ENCODE measurements around the gene RUBCN.
"Not testable (repeated sequence)": the region's sequence is repeated elsewhere in the genome, so short reads cannot be mapped to it uniquely, and the experiment has no call there.

RUBCN gene

GRCh38 chr3:197737319-197737649 lies 580 bp upstream of the RUBCN start:
- peak overlapping the region; percentile 77 to 79 for H3K9ac ChIP-seq (ENCODE audit: low read depth in 1 of 2, low read length in 2 of 2)
- H3K27me3 ChIP-seq (ENCODE audit: control insufficient read depth in 1 of 2, insufficient read depth in 2 of 2, low read length in 2 of 2): no peaks in the 10 kb centered on the region
- peak overlapping the region; percentile 86 to 91 for H3K4me3 ChIP-seq (ENCODE audit: low read depth in 1 of 2, low read length in 2 of 2)
- peaks cover 19 to 28% of the 10 kb centered on the region in 2 donors for H3K4me1 ChIP-seq (ENCODE audit: control insufficient read depth in 1 of 2, insufficient read depth in 2 of 2, low read length in 2 of 2)
- peak overlapping the region; percentile 43 for H3K27ac ChIP-seq (ENCODE audit: low read depth, low read length)
- no peaks in the 10 kb centered on the region for H3K9me3 ChIP-seq (ENCODE audit: control insufficient read depth in 1 of 2, low read length in 2 of 2)
- no peaks in the 10 kb centered on the region for H3K36me3 ChIP-seq (ENCODE audit: control insufficient read depth in 1 of 2, insufficient read depth in 2 of 2, low read length in 2 of 2)

- peak overlapping the region; percentile 96 to 97 for H3K4me3 ChIP-seq (ENCODE audit: low read depth in 1 of 2, low read length in 2 of 2)
- peak overlapping the region; percentile 68 to 73 for H3K9ac ChIP-seq (ENCODE audit: low read depth in 1 of 2, low read length in 2 of 2)
- H3K9me3 ChIP-seq (ENCODE audit: control insufficient read depth in 1 of 2, low read length in 2 of 2): no peaks in the 10 kb centered on the region
- H3K36me3 ChIP-seq (ENCODE audit: control insufficient read depth in 1 of 2, insufficient read depth in 2 of 2, low read length in 2 of 2): no peaks in the 10 kb centered on the region
- H3K27me3 ChIP-seq (ENCODE audit: control insufficient read depth in 1 of 2, insufficient read depth in 2 of 2, low read length in 2 of 2): no peaks in the 10 kb centered on the region
- peak overlapping the region; percentile 43 for H3K27ac ChIP-seq (ENCODE audit: low read depth, low read length)
- H3K4me1 ChIP-seq (ENCODE audit: control insufficient read depth in 1 of 2, insufficient read depth in 2 of 2, low read length in 2 of 2): peaks cover 19 to 28% of the 10 kb centered on the region in 2 donors
These were observed 654 bp downstream of the RUBCN start for GRCh38 chr3:197736010-197736490.

- Histone ChIP-seq H3K4me3 (ENCODE audit: low read depth in 1 of 2, low read length in 2 of 2) (peak overlapping the region in 1 of 2 donors; percentile 96), H3K4me1 (ENCODE audit: control insufficient read depth in 1 of 2, insufficient read depth in 2 of 2, low read length in 2 of 2) (peaks cover 19 to 28% of the 10 kb centered on the region in 2 donors), H3K36me3 (ENCODE audit: control insufficient read depth in 1 of 2, insufficient read depth in 2 of 2, low read length in 2 of 2) (no peaks in the 10 kb centered on the region), H3K27me3 (ENCODE audit: control insufficient read depth in 1 of 2, insufficient read depth in 2 of 2, low read length in 2 of 2) (no peaks in the 10 kb centered on the region), H3K27ac (ENCODE audit: low read depth, low read length) (no peak overlapping the region), H3K9me3 (ENCODE audit: control insufficient read depth in 1 of 2, low read length in 2 of 2) (no peaks in the 10 kb centered on the region), H3K9ac (ENCODE audit: low read depth in 1 of 2, low read length in 2 of 2) (no peak overlapping the region)
These were observed 1.9 kb downstream of the RUBCN start for GRCh38 chr3:197734667-197735318.

- H3K27ac ChIP-seq (ENCODE audit: low read depth, low read length): no peak overlapping the region
- H3K9ac ChIP-seq (ENCODE audit: low read depth in 1 of 2, low read length in 2 of 2): no peak overlapping the region
- no peak overlapping the region for H3K4me3 ChIP-seq (ENCODE audit: low read depth in 1 of 2, low read length in 2 of 2)
- H3K9me3 ChIP-seq (ENCODE audit: control insufficient read depth in 1 of 2, low read length in 2 of 2): no peaks in the 10 kb centered on the region
- H3K27me3 ChIP-seq (ENCODE audit: control insufficient read depth in 1 of 2, insufficient read depth in 2 of 2, low read length in 2 of 2): no peaks in the 10 kb centered on the region
- no peaks in the 10 kb centered on the region for H3K36me3 ChIP-seq (ENCODE audit: control insufficient read depth in 1 of 2, insufficient read depth in 2 of 2, low read length in 2 of 2)
- peaks cover 19 to 28% of the 10 kb centered on the region in 2 donors for H3K4me1 ChIP-seq (ENCODE audit: control insufficient read depth in 1 of 2, insufficient read depth in 2 of 2, low read length in 2 of 2)
These were observed 3.7 kb downstream of the RUBCN start for GRCh38 chr3:197733042-197733441.

GRCh38 chr3:197731483-197731882 lies 5.2 kb downstream of the RUBCN start:
- H3K9me3 ChIP-seq (ENCODE audit: control insufficient read depth in 1 of 2, low read length in 2 of 2); H3K27ac ChIP-seq (ENCODE audit: low read depth, low read length); H3K9ac ChIP-seq (ENCODE audit: low read depth in 1 of 2, low read length in 2 of 2); H3K4me3 ChIP-seq (ENCODE audit: low read depth in 1 of 2, low read length in 2 of 2); H3K36me3 ChIP-seq (ENCODE audit: control insufficient read depth in 1 of 2, insufficient read depth in 2 of 2, low read length in 2 of 2); H3K27me3 ChIP-seq (ENCODE audit: control insufficient read depth in 1 of 2, insufficient read depth in 2 of 2, low read length in 2 of 2): not testable (repeated sequence)
- peaks cover 14 to 19% of the 10 kb centered on the region in 2 donors for H3K4me1 ChIP-seq (ENCODE audit: control insufficient read depth in 1 of 2, insufficient read depth in 2 of 2, low read length in 2 of 2)

GRCh38 chr3:197730770-197731169 lies 5.9 kb downstream of the RUBCN start:
- H3K27ac ChIP-seq (ENCODE audit: low read depth, low read length); H3K4me3 ChIP-seq (ENCODE audit: low read depth in 1 of 2, low read length in 2 of 2); H3K36me3 ChIP-seq (ENCODE audit: control insufficient read depth in 1 of 2, insufficient read depth in 2 of 2, low read length in 2 of 2); H3K9ac ChIP-seq (ENCODE audit: low read depth in 1 of 2, low read length in 2 of 2); H3K27me3 ChIP-seq (ENCODE audit: control insufficient read depth in 1 of 2, insufficient read depth in 2 of 2, low read length in 2 of 2); H3K9me3 ChIP-seq (ENCODE audit: control insufficient read depth in 1 of 2, low read length in 2 of 2): not testable (repeated sequence)
- H3K4me1 ChIP-seq (ENCODE audit: control insufficient read depth in 1 of 2, insufficient read depth in 2 of 2, low read length in 2 of 2): peaks cover 14 to 15% of the 10 kb centered on the region in 2 donors

- no peaks in the 10 kb centered on the region for H3K36me3 ChIP-seq (ENCODE audit: control insufficient read depth in 1 of 2, insufficient read depth in 2 of 2, low read length in 2 of 2)
- no peak overlapping the region for H3K4me3 ChIP-seq (ENCODE audit: low read depth in 1 of 2, low read length in 2 of 2)
- H3K27me3 ChIP-seq (ENCODE audit: control insufficient read depth in 1 of 2, insufficient read depth in 2 of 2, low read length in 2 of 2): no peaks in the 10 kb centered on the region
- peaks cover 9 to 10% of the 10 kb centered on the region in 2 donors for H3K4me1 ChIP-seq (ENCODE audit: control insufficient read depth in 1 of 2, insufficient read depth in 2 of 2, low read length in 2 of 2)
- no peaks in the 10 kb centered on the region for H3K9me3 ChIP-seq (ENCODE audit: control insufficient read depth in 1 of 2, low read length in 2 of 2)
- H3K9ac ChIP-seq (ENCODE audit: low read depth in 1 of 2, low read length in 2 of 2): no peak overlapping the region
- no peak overlapping the region for H3K27ac ChIP-seq (ENCODE audit: low read depth, low read length)
These were observed 6.5 kb downstream of the RUBCN start for GRCh38 chr3:197730200-197730599.

- no peaks in the 10 kb centered on the region for H3K27me3 ChIP-seq (ENCODE audit: control insufficient read depth in 1 of 2, insufficient read depth in 2 of 2, low read length in 2 of 2)
- no peaks in the 10 kb centered on the region for H3K36me3 ChIP-seq (ENCODE audit: control insufficient read depth in 1 of 2, insufficient read depth in 2 of 2, low read length in 2 of 2)
- H3K4me3 ChIP-seq (ENCODE audit: low read depth in 1 of 2, low read length in 2 of 2): no peak overlapping the region
- H3K4me1 ChIP-seq (ENCODE audit: control insufficient read depth in 1 of 2, insufficient read depth in 2 of 2, low read length in 2 of 2): no peaks in the 10 kb centered on the region
- no peak overlapping the region for H3K27ac ChIP-seq (ENCODE audit: low read depth, low read length)
- H3K9me3 ChIP-seq (ENCODE audit: control insufficient read depth in 1 of 2, low read length in 2 of 2): no peaks in the 10 kb centered on the region
- no peak overlapping the region for H3K9ac ChIP-seq (ENCODE audit: low read depth in 1 of 2, low read length in 2 of 2)
These were observed 8.2 kb downstream of the RUBCN start for GRCh38 chr3:197728487-197728886.

GRCh38 chr3:197727878-197728277 lies 8.8 kb downstream of the RUBCN start:
- not testable (repeated sequence) for H3K36me3 ChIP-seq (ENCODE audit: control insufficient read depth in 1 of 2, insufficient read depth in 2 of 2, low read length in 2 of 2); H3K27me3 ChIP-seq (ENCODE audit: control insufficient read depth in 1 of 2, insufficient read depth in 2 of 2, low read length in 2 of 2); H3K9ac ChIP-seq (ENCODE audit: low read depth in 1 of 2, low read length in 2 of 2); H3K4me3 ChIP-seq (ENCODE audit: low read depth in 1 of 2, low read length in 2 of 2); H3K4me1 ChIP-seq (ENCODE audit: control insufficient read depth in 1 of 2, insufficient read depth in 2 of 2, low read length in 2 of 2); H3K27ac ChIP-seq (ENCODE audit: low read depth, low read length); H3K9me3 ChIP-seq (ENCODE audit: control insufficient read depth in 1 of 2, low read length in 2 of 2)

GRCh38 chr3:197722734-197723133 lies 14.0 kb downstream of the RUBCN start:
- H3K36me3 ChIP-seq (ENCODE audit: control insufficient read depth in 1 of 2, insufficient read depth in 2 of 2, low read length in 2 of 2): peaks cover 0 to 2% of the 10 kb centered on the region in 2 donors
- no peaks in the 10 kb centered on the region for H3K27me3 ChIP-seq (ENCODE audit: control insufficient read depth in 1 of 2, insufficient read depth in 2 of 2, low read length in 2 of 2)
- no peak overlapping the region for H3K9ac ChIP-seq (ENCODE audit: low read depth in 1 of 2, low read length in 2 of 2)
- no peak overlapping the region for H3K27ac ChIP-seq (ENCODE audit: low read depth, low read length)
- peaks cover 0 to 7% of the 10 kb centered on the region in 2 donors for H3K9me3 ChIP-seq (ENCODE audit: control insufficient read depth in 1 of 2, low read length in 2 of 2)
- H3K4me3 ChIP-seq (ENCODE audit: low read depth in 1 of 2, low read length in 2 of 2): no peak overlapping the region
- H3K4me1 ChIP-seq (ENCODE audit: control insufficient read depth in 1 of 2, insufficient read depth in 2 of 2, low read length in 2 of 2): peaks cover 0 to 1% of the 10 kb centered on the region in 2 donors
